DND-41 (cell line): ENCODE measurements around the gene RBPJ.
A peak's percentile ranks its signal among the peaks of the same experiment; 100 is the strongest.

Experiments
- ATAC-seq: fragments of 200-7000 bp; cut with Tn5 transposase; 3 replicates; pipeline ENCODE4 v1.9.1; 2021; ENCODE audit warnings: low read depth; ENCODE audit not compliant: insufficient read depth
- DNase-seq: peaks from one replicate; pipeline ENCODE4 v3.0.0-alpha.2; 2020
- H2AFZ ChIP-seq: 2 replicates; pipeline ENCODE4 v1.6.0; 2012; ENCODE audit warnings: low read depth, low read length
- H3K27ac ChIP-seq: 2 replicates; pipeline ENCODE4 v1.5.1; 2012; ENCODE audit warnings: low read length, inconsistent platforms
- H3K27me3 ChIP-seq: fragments of 200-600 bp; sonication (generic); 2 replicates; pipeline ENCODE4 v1.6.0; 2012; ENCODE audit warnings: low read length, mild to moderate bottlenecking, inconsistent platforms; ENCODE audit not compliant: insufficient read depth, poor library complexity
- H3K36me3 ChIP-seq: 2 replicates; pipeline ENCODE4 v1.5.1; 2012; ENCODE audit warnings: low read length, inconsistent platforms; ENCODE audit not compliant: insufficient read depth
- H3K4me1 ChIP-seq: 2 replicates; pipeline ENCODE4 v1.5.1; 2012; ENCODE audit warnings: mild to moderate bottlenecking, low read length; ENCODE audit not compliant: insufficient read depth
- H3K4me2 ChIP-seq: 2 replicates; pipeline ENCODE4 v1.6.0; 2012; ENCODE audit warnings: mild to moderate bottlenecking, moderate library complexity, low read length, inconsistent platforms; ENCODE audit not compliant: insufficient read depth
- H3K4me3 ChIP-seq, 2 experiments: fragments of 200-600 bp in 1 of 2; shearing (Covaris generic) in 1 of 2; 2 replicates each; pipeline ENCODE4 v1.5.1; 2012 to 2016; ENCODE audit warnings: inconsistent platforms in 2 of 2, low read length in 2 of 2, mild to moderate bottlenecking in 2 of 2, low read depth in 1 of 2, moderate library complexity in 1 of 2
- H3K79me2 ChIP-seq: 2 replicates; pipeline ENCODE4 v1.6.0; 2012; ENCODE audit warnings: low read length, inconsistent platforms; ENCODE audit not compliant: insufficient read depth
- H3K9ac ChIP-seq: 2 replicates; pipeline ENCODE4 v1.6.0; 2012; ENCODE audit warnings: low read depth, mild to moderate bottlenecking, inconsistent platforms, low read length, moderate library complexity
- H3K9me3 ChIP-seq: 2 replicates; pipeline ENCODE4 v1.5.1; 2012; ENCODE audit warnings: low read length, moderate library complexity, mild to moderate bottlenecking, inconsistent platforms; ENCODE audit not compliant: insufficient read depth, severe bottlenecking
- H4K20me1 ChIP-seq: 2 replicates; pipeline ENCODE4 v1.6.0; 2012; ENCODE audit warnings: low read length; ENCODE audit not compliant: insufficient read depth
- CTCF ChIP-seq: IDR thresholded peaks from 2 replicates; pipeline ENCODE4 v1.5.1; 2012; ENCODE audit warnings: borderline replicate concordance, low read length, moderate library complexity, mild to moderate bottlenecking; ENCODE audit not compliant: poor library complexity, severe bottlenecking; ENCODE audit errors: extremely low read depth
- EZH2 ChIP-seq: IDR thresholded peaks from 3 replicates; pipeline ENCODE4 v1.6.1; 2012; ENCODE audit warnings: borderline replicate concordance, low read depth, mild to moderate bottlenecking, moderate library complexity, low read length, inconsistent platforms; ENCODE audit not compliant: severe bottlenecking

Gene RBPJ

GRCh38 chr4:26365537-26366150 lies 44.8 kb downstream of the RBPJ start:
- Histone ChIP-seq H3K27me3 (no peaks in the 10 kb centered on the region), H3K9me3 (no peaks in the 10 kb centered on the region), H3K4me3 (no peak overlapping the region), H3K9ac (no peak overlapping the region), H3K36me3 (0 out of 2 replicates have a peak, but pooled peaks cover 3% of the 10 kb centered on the region), H3K4me2 (no peak overlapping the region), H3K79me2 (peaks cover 36% of the 10 kb centered on the region), H4K20me1 (peaks cover 85% of the 10 kb centered on the region), H3K4me1 (no peaks in the 10 kb centered on the region), H3K27ac (no peak overlapping the region), H2AFZ (no peak overlapping the region)
- ATAC-seq (peak; percentile 27; the same call in 1 of the 3 replicates), DNase-seq (no peak)
- TF ChIP-seq CTCF = no peak
- no peak for TF ChIP-seq EZH2

- H3K9me3 ChIP-seq = no peaks in the 10 kb centered on the region
- TF ChIP-seq CTCF (no peak), EZH2 (no peak)
- no peak overlapping the region for H3K9ac ChIP-seq
- no peak overlapping the region for H3K4me3 ChIP-seq
- H2AFZ ChIP-seq = no peak overlapping the region
- H3K36me3 ChIP-seq = 0 out of 2 replicates have a peak, but pooled peaks cover 3% of the 10 kb centered on the region
- H3K4me1 ChIP-seq = peaks cover 9% of the 10 kb centered on the region
- DNase-seq (no peak), ATAC-seq (no peak)
- no peak overlapping the region for H3K27ac ChIP-seq
- no peaks in the 10 kb centered on the region for H3K27me3 ChIP-seq
- H3K4me2 ChIP-seq = no peak overlapping the region
- peaks cover 23% of the 10 kb centered on the region for H3K79me2 ChIP-seq
- H4K20me1 ChIP-seq = peaks cover 86% of the 10 kb centered on the region
These were observed 47.0 kb downstream of the RBPJ start for GRCh38 chr4:26367811-26368210.

GRCh38 chr4:26368685-26369084 lies 47.9 kb downstream of the RBPJ start:
- Histone ChIP-seq H3K4me1 (peaks cover 17% of the 10 kb centered on the region), H3K79me2 (peaks cover 24% of the 10 kb centered on the region), H3K4me2 (no peak overlapping the region), H3K36me3 (0 out of 2 replicates have a peak, but pooled peaks cover 3% of the 10 kb centered on the region), H3K9ac (no peak overlapping the region), H3K27me3 (no peaks in the 10 kb centered on the region), H3K27ac (no peak overlapping the region), H3K4me3 (no peak overlapping the region), H2AFZ (no peak overlapping the region), H3K9me3 (no peaks in the 10 kb centered on the region), H4K20me1 (peaks cover 89% of the 10 kb centered on the region)
- DNase-seq (no peak), ATAC-seq (no peak)
- no peak for TF ChIP-seq CTCF
- no peak for TF ChIP-seq EZH2
